Ishikawa (cell line): ENCODE measurements around the gene RPRD1B.

Experiments used
- CEBPB ChIP-seq: IDR thresholded peaks from 2 replicates; pipeline ENCODE4 v1.6.1; 2012
- TF ChIP-seq, protein P1 (sequence below): IDR thresholded peaks from 2 replicates; pipeline ENCODE4 v1.6.1; 2012
- TF ChIP-seq, protein P2 (sequence below): IDR thresholded peaks from 2 replicates; pipeline ENCODE4 v1.6.1; 2012; ENCODE audit warnings: low read depth, mild to moderate bottlenecking

DNA sequence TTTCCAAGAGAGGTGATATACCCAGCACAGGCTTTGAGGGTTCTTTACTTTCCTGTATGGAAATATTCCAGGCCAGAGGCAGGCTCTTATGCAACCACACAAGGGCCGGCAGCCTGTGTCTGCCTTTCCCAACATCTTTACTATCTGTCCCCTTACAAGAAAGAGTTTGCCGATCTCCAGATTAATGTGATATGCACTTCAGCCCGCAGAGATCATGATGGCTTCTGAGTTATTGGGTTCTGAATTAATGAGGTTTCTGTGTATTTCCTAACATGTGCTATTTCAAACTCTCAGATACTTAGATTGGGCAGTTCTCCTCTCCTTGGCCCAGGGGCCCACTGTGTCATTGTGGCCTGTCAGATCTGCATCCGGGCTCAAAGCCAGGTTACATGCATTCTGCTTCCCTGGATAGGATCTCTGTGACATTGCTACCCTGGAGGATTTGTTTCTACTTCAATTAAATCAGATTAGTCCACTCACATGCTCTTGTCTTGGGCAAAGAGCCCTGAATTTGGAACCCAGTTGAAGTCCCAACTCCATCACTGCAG, 75.0 kb downstream of the RPRD1B start:
- TF ChIP-seq, protein P1, sequence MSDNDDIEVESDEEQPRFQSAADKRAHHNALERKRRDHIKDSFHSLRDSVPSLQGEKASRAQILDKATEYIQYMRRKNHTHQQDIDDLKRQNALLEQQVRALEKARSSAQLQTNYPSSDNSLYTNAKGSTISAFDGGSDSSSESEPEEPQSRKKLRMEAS: no peak
- TF ChIP-seq, protein P2, sequence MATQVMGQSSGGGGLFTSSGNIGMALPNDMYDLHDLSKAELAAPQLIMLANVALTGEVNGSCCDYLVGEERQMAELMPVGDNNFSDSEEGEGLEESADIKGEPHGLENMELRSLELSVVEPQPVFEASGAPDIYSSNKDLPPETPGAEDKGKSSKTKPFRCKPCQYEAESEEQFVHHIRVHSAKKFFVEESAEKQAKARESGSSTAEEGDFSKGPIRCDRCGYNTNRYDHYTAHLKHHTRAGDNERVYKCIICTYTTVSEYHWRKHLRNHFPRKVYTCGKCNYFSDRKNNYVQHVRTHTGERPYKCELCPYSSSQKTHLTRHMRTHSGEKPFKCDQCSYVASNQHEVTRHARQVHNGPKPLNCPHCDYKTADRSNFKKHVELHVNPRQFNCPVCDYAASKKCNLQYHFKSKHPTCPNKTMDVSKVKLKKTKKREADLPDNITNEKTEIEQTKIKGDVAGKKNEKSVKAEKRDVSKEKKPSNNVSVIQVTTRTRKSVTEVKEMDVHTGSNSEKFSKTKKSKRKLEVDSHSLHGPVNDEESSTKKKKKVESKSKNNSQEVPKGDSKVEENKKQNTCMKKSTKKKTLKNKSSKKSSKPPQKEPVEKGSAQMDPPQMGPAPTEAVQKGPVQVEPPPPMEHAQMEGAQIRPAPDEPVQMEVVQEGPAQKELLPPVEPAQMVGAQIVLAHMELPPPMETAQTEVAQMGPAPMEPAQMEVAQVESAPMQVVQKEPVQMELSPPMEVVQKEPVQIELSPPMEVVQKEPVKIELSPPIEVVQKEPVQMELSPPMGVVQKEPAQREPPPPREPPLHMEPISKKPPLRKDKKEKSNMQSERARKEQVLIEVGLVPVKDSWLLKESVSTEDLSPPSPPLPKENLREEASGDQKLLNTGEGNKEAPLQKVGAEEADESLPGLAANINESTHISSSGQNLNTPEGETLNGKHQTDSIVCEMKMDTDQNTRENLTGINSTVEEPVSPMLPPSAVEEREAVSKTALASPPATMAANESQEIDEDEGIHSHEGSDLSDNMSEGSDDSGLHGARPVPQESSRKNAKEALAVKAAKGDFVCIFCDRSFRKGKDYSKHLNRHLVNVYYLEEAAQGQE: no peak
- TF ChIP-seq CEBPB: no peak
